NB4 (cell line): ENCODE results near the gene NPDC1.

Experiments used
- POLR2A ChIP-seq: IDR thresholded peaks from 2 replicates; pipeline ENCODE4 v1.6.1; 2011; ENCODE audit warnings: mild to moderate bottlenecking; ENCODE audit not compliant: insufficient read length; ENCODE audit errors: extremely low read depth
- TF ChIP-seq, protein P1 (sequence below): IDR thresholded peaks from one replicate; pipeline ENCODE4 v1.5.1; 2012; ENCODE audit warnings: low read depth, low read length

DNA sequence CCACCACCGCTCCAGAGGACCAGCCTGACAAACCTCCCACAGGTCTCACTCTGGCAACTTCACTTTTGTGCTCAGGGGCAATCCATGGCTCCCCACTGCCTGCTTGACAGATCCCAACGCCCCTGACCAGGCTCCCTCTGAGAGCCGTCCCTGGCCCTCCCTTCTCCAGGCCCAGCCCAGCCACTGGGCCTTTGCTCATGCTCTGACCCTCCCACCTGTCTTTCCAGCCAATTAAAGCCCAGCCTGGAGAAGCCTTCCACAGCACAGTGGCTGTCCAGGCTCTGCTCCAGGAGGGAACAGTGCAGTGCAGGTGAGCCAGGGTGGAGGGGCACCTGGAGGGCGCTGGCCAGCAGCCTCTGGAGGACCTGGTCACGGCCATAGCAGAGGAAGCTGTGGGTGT is 4.6 kb upstream of the NPDC1 start:
- no peak for TF ChIP-seq POLR2A
- TF ChIP-seq, protein P1, sequence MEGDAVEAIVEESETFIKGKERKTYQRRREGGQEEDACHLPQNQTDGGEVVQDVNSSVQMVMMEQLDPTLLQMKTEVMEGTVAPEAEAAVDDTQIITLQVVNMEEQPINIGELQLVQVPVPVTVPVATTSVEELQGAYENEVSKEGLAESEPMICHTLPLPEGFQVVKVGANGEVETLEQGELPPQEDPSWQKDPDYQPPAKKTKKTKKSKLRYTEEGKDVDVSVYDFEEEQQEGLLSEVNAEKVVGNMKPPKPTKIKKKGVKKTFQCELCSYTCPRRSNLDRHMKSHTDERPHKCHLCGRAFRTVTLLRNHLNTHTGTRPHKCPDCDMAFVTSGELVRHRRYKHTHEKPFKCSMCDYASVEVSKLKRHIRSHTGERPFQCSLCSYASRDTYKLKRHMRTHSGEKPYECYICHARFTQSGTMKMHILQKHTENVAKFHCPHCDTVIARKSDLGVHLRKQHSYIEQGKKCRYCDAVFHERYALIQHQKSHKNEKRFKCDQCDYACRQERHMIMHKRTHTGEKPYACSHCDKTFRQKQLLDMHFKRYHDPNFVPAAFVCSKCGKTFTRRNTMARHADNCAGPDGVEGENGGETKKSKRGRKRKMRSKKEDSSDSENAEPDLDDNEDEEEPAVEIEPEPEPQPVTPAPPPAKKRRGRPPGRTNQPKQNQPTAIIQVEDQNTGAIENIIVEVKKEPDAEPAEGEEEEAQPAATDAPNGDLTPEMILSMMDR = no peak
